PC-3 (cell line): ENCODE measurements around the gene HBE1. TPM values are rescaled to one million over a fixed set of nuclear protein-coding genes. Genes with fewer than 3 reads are reported as not detected.

Source experiments
- ATAC-seq: fragments of 200-7000 bp; cut with Tn5 transposase; 2 replicates; pipeline ENCODE4 v1.9.1; 2020; ENCODE audit warnings: mild to moderate bottlenecking, moderate library complexity
- BruUV-seq: library from RNA; stranded (reverse); fragments of 400-500 nt; replicated peaks from 2 replicates; lab custom pipeline; 2021; lab: Mats Ljungman, UMichigan
- CTCF ChIA-PET: fragments of 300-600 bp; sonication (Branson Sonifier 250); formaldehyde crosslinking; loops from one replicate; lab custom pipeline; 2022; ENCODE audit warnings: antibody characterized with exemption; lab: Charles Lee
- POLR2A ChIA-PET: fragments of 300-600 bp; sonication (Branson Sonifier 250); formaldehyde crosslinking; loops from one replicate; lab custom pipeline; 2022; ENCODE audit warnings: antibody characterized with exemption; ENCODE audit not compliant: unreplicated experiment; lab: Charles Lee
- DNase-seq: peaks from one replicate; pipeline ENCODE4 v3.0.0-alpha.2; 2015
- H2AFZ ChIP-seq: fragments of 300-600 bp; sonication (generic); 2 replicates; pipeline ENCODE4 v1.6.0; 2016; ENCODE audit warnings: antibody characterized with exemption, low read length
- H3F3A ChIP-seq: fragments of 300-600 bp; sonication (generic); one replicate; pipeline ENCODE4 v1.6.0; 2017; ENCODE audit warnings: antibody characterized with exemption, low read length, control low read depth, mild to moderate bottlenecking; ENCODE audit not compliant: unreplicated experiment
- H3K27ac ChIP-seq: fragments of 300-600 bp; sonication (generic); 2 replicates; pipeline ENCODE4 v1.5.1; 2016; ENCODE audit warnings: mild to moderate bottlenecking, low read length
- H3K27me3 ChIP-seq: fragments of 300-600 bp; sonication (generic); 2 replicates; pipeline ENCODE4 v1.6.1; 2016; ENCODE audit warnings: low read length, mixed read lengths
- H3K36me3 ChIP-seq: fragments of 300-600 bp; sonication (generic); 2 replicates; pipeline ENCODE4 v1.6.1; 2016; ENCODE audit warnings: low read depth, mixed run types, low read length, mixed read lengths
- H3K4me1 ChIP-seq: fragments of 300-600 bp; sonication (generic); 2 replicates; pipeline ENCODE4 v1.5.1; 2016; ENCODE audit warnings: low read length; ENCODE audit not compliant: insufficient read depth
- H3K4me2 ChIP-seq: fragments of 300-600 bp; sonication (generic); 2 replicates; pipeline ENCODE4 v1.6.0; 2016; ENCODE audit warnings: low read length
- H3K4me3 ChIP-seq: fragments of 300-600 bp; sonication (generic); 2 replicates; pipeline ENCODE4 v1.5.1; 2016; ENCODE audit warnings: mild to moderate bottlenecking, low read length, mixed read lengths
- H3K79me2 ChIP-seq: fragments of 300-600 bp; sonication (generic); 2 replicates; pipeline ENCODE4 v1.6.1; 2017; ENCODE audit warnings: low read length, mixed read lengths
- H3K9ac ChIP-seq: fragments of 300-600 bp; sonication (generic); 2 replicates; pipeline ENCODE4 v1.6.0; 2016; ENCODE audit warnings: mild to moderate bottlenecking, low read length
- H3K9me2 ChIP-seq: fragments of 300-600 bp; sonication (generic); replicated peaks from 2 replicates; pipeline ENCODE4 v1.6.1; 2016; ENCODE audit warnings: mixed run types, low read length, mixed read lengths
- H3K9me3 ChIP-seq: fragments of 300-600 bp; sonication (generic); 2 replicates; pipeline ENCODE4 v1.6.1; 2016; ENCODE audit warnings: low read length, mixed read lengths
- H4K20me1 ChIP-seq: fragments of 300-600 bp; sonication (generic); 2 replicates; pipeline ENCODE4 v1.6.1; 2016; ENCODE audit warnings: low read length, mixed read lengths
- EZH2 ChIP-seq: fragments of 300-600 bp; sonication (generic); IDR thresholded peaks from one replicate; pipeline ENCODE4 v1.6.1; 2017; ENCODE audit warnings: antibody characterized with exemption, mild to moderate bottlenecking, low read length; ENCODE audit not compliant: unreplicated experiment
- EZH2phosphoT487 ChIP-seq: fragments of 300-600 bp; sonication (generic); IDR thresholded peaks from 2 replicates; pipeline ENCODE4 v1.6.1; 2018; ENCODE audit warnings: mild to moderate bottlenecking, antibody characterized with exemption, low read length, borderline replicate concordance
- intact Hi-C: fragments of 100-400 bp; cut with micrococcal nuclease; formaldehyde crosslinking; loops from 2 replicates; pipeline ENCODE4 v1.9.0; 2023
- total RNA-seq: library from RNA; depleted of rRNA; stranded (reverse); fragments of >200 nt; gene quantifications from 2 replicates; pipeline ENCODE4 v1.2.3, GENCODE V29; 2014
- TF ChIP-seq, protein P1 (sequence below): fragments of 300-600 bp; sonication (generic); conservative IDR thresholded peaks from 2 replicates; pipeline ENCODE4 v1.5.1; 2017; ENCODE audit warnings: antibody characterized with exemption, low read depth, mild to moderate bottlenecking, low read length

Gene HBE1
- total RNA-seq, 1 experiment from 2014 or later: 0.62 TPM

DNA sequence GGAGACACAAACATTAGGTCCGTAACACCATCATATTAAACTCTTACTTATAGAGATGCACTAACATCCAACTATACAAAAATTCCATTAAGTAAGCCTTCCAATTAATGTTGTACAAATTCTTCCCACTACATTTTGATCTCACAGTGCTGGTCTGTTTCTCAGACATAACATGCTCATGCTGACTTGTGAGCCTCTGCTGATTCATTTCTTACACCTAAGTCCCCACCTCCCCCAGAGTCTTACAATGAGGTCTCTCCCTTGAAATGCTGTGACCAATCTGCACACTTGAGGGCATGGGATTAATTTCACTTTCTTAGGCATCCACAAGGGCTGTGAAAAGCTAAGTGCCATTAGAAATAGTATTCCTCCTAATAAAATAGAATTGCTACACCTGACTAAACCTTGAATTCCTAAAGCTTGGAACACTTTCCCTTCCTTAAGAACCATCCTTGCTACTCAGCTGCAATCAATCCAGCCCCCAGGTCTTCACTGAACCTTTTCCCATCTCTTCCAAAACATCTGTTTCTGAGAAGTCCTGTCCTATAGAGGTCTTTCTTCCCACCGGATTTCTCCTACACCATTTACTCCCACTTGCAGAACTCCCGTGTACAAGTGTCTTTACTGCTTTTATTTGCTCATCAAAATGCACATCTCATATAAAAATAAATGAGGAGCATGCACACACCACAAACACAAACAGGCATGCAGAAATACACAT lies 22.1 kb downstream of the HBE1 start:
- Histone ChIP-seq H3K4me3 (no peak overlapping the region), H3K4me1 (no peaks in the 10 kb centered on the region), H4K20me1 (no peaks in the 10 kb centered on the region), H3K9me2 (no peaks in the 10 kb centered on the region), H3K36me3 (no peaks in the 10 kb centered on the region), H3K27ac (no peak overlapping the region), H2AFZ (no peak overlapping the region), H3K4me2 (no peak overlapping the region), H3K9me3 (no peaks in the 10 kb centered on the region), H3K9ac (no peak overlapping the region), H3F3A (no peaks in the 10 kb centered on the region), H3K27me3 (peaks cover 21% of the 10 kb centered on the region), H3K79me2 (no peaks in the 10 kb centered on the region)
- TF ChIP-seq EZH2phosphoT487 (no peak), EZH2 (no peak)
- TF ChIP-seq, protein P1, sequence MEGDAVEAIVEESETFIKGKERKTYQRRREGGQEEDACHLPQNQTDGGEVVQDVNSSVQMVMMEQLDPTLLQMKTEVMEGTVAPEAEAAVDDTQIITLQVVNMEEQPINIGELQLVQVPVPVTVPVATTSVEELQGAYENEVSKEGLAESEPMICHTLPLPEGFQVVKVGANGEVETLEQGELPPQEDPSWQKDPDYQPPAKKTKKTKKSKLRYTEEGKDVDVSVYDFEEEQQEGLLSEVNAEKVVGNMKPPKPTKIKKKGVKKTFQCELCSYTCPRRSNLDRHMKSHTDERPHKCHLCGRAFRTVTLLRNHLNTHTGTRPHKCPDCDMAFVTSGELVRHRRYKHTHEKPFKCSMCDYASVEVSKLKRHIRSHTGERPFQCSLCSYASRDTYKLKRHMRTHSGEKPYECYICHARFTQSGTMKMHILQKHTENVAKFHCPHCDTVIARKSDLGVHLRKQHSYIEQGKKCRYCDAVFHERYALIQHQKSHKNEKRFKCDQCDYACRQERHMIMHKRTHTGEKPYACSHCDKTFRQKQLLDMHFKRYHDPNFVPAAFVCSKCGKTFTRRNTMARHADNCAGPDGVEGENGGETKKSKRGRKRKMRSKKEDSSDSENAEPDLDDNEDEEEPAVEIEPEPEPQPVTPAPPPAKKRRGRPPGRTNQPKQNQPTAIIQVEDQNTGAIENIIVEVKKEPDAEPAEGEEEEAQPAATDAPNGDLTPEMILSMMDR: no peak
- intact Hi-C loops: no loop called here
- ATAC-seq (no peak), DNase-seq (no peak)
- ChIA-PET POLR2A (no interaction called here), CTCF (no interaction called here)
- no TSS peak for BruUV-seq

DNA sequence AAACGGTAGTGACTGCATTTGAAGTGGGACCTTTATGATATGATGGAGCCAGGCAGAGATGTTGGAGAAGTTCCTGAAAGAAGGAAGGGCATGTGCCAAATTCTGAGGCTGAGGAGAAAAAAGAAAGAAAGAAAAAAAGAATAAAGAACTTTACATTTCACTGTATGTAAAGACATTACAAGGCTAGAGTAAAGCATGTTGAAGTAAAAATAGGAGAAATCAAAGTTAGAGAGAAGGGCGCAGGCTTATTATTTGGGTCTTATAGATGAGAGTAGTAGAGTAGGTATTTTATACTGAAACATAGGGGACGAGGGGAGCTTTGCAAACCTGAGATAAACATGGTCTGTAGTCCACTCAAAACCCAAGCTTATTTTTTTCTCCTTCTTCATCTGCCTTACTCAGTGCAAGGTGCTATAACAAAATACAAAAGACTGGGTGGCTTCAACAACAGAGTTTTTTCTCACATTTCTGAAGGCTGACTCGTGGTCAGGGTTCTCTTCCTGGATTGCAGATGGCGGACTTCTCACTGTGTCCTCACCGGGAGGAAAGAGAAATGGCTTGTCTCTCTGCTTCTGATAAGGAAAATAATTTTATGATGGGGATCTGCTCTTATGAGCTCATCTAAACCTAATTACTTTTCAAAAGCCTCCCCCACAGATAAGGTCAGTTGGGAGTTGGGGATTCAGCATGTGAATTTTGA lies 22.8 kb downstream of the HBE1 start:
- no peak overlapping the region for H3K27ac ChIP-seq
- intact Hi-C loops: no loop called here
- TF ChIP-seq, protein P1: no peak
- TF ChIP-seq EZH2 (no peak), EZH2phosphoT487 (no peak)
- no peaks in the 10 kb centered on the region for H3K4me1 ChIP-seq
- ChIA-PET POLR2A (no interaction called here), CTCF (no interaction called here)
- no peaks in the 10 kb centered on the region for H3K9me3 ChIP-seq
- H3K36me3 ChIP-seq: no peaks in the 10 kb centered on the region
- ATAC-seq: no peak
- no peak overlapping the region for H3K4me2 ChIP-seq
- no peaks in the 10 kb centered on the region for H3K79me2 ChIP-seq
- H3K9me2 ChIP-seq: no peaks in the 10 kb centered on the region
- H3K4me3 ChIP-seq: no peak overlapping the region
- no peaks in the 10 kb centered on the region for H3F3A ChIP-seq
- H3K27me3 ChIP-seq: peaks cover 21% of the 10 kb centered on the region
- no peak overlapping the region for H2AFZ ChIP-seq
- no peaks in the 10 kb centered on the region for H4K20me1 ChIP-seq
- no peak overlapping the region for H3K9ac ChIP-seq
- no TSS peak for BruUV-seq
- no peak for DNase-seq

DNA sequence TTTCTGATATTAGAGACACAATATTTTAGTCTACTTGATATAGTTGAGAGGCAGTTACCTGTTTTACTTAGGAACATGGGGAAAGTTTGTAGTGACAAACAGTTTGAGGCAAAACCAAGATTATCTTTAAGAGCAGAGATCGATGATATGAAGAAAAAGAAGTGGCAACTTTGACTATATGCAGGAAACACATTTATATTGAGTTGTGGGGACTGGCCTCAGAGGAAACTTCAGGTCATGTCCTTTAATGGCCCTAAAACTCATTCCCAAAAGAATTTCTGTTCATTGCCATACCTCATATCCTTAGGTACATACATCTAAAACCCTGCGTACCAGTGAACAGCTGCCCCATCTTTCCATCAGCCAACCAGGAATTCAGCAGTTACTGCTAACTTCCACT lies 24.6 kb downstream of the HBE1 start:
- Histone ChIP-seq H3K9me3 (no peaks in the 10 kb centered on the region), H3K9me2 (no peaks in the 10 kb centered on the region), H3K4me1 (no peaks in the 10 kb centered on the region), H3K27me3 (peaks cover 21% of the 10 kb centered on the region), H3K79me2 (no peaks in the 10 kb centered on the region), H3F3A (no peaks in the 10 kb centered on the region), H3K36me3 (no peaks in the 10 kb centered on the region), H3K9ac (no peak overlapping the region), H3K4me3 (no peak overlapping the region), H4K20me1 (no peaks in the 10 kb centered on the region), H3K27ac (no peak overlapping the region), H2AFZ (no peak overlapping the region), H3K4me2 (no peak overlapping the region)
- ChIA-PET POLR2A (no interaction called here), CTCF (no interaction called here)
- no TSS peak for BruUV-seq
- no peak for DNase-seq
- ATAC-seq: no peak
- TF ChIP-seq EZH2: no peak
- TF ChIP-seq EZH2phosphoT487: no peak
- TF ChIP-seq, protein P1: no peak
- intact Hi-C loops: no loop called here
